Astrocyte (in vitro differentiated cells and primary cell): ENCODE measurements around the gene MYOCD.

Experiments
- CTCF ChIP-seq: IDR thresholded peaks from 2 replicates; pipeline ENCODE4 v1.5.1; 2011; ENCODE audit warnings: low read depth, mild to moderate bottlenecking, inconsistent platforms, low read length, moderate library complexity; ENCODE audit not compliant: insufficient read depth
- EZH2 ChIP-seq: IDR thresholded peaks from 2 replicates; pipeline ENCODE4 v1.6.1; 2012; ENCODE audit warnings: mild to moderate bottlenecking, low read length, inconsistent platforms; ENCODE audit not compliant: insufficient read depth

- no peak for TF ChIP-seq CTCF
- TF ChIP-seq EZH2: no peak
These were observed 34.6 kb upstream of the MYOCD start for GRCh38 chr17:12631076-12631475.
